Lower leg skin (tissue), 4 donors: ENCODE data around the gene C19orf67. TPM values are rescaled to one million over a fixed set of nuclear protein-coding genes. Genes with fewer than 3 reads are reported as not detected.
"Not testable (repeated sequence)": the region's sequence is repeated elsewhere in the genome, so short reads cannot be mapped to it uniquely, and the experiment has no call there.

Source experiments
- DNase-seq, 2 donors: peaks; one replicate each; pipeline ENCODE4 v3.0.0-alpha.2; 2019; ENCODE audit warnings: low spot score in 2 of 2
- H3K4me3 ChIP-seq: fragments of 200-600 bp; sonication (generic); 2 replicates; pipeline ENCODE4 v1.5.1; 2017; ENCODE audit warnings: mild to moderate bottlenecking, low read depth; ENCODE audit not compliant: poor library complexity, severe bottlenecking
- CTCF ChIP-seq, 3 donors: fragments of 450-650 bp; IDR thresholded peaks; one replicate each; pipeline ENCODE4 v1.5.1; 2016; ENCODE audit warnings: antibody characterized with exemption in 3 of 3, mild to moderate bottlenecking in 3 of 3, moderate library complexity in 2 of 3
- POLR2A ChIP-seq, 2 donors: fragments of 450-650 bp; IDR thresholded peaks; one replicate each; pipeline ENCODE4 v1.6.1; 2016 to 2017; ENCODE audit warnings: antibody characterized with exemption in 2 of 2, mild to moderate bottlenecking in 1 of 2, moderate library complexity in 1 of 2
- WGBS, 2 donors: methylation state at CpG; one replicate each; pipeline ENCODE4 v1.1.5; 2018; 5-methylcytosine and 5-hydroxymethylcytosine counted together
- intact Hi-C: fragments of 100-400 bp; cut with DNase I; formaldehyde crosslinking; loops from one replicate; pipeline ENCODE4 v1.15.0; 2023; ENCODE audit warnings: low total_unique reads
- total RNA-seq, 4 donors: library from RNA; depleted of rRNA; stranded (reverse); fragments of >200 nt; gene quantifications; one replicate each; pipeline ENCODE4 v1.1.0, GENCODE V29; 2016

Gene C19orf67
- total RNA-seq, 4 donors from 2014 or later, result not detected

- H3K4me3 ChIP-seq, result no peak overlapping the region
- 51 to 61% methylated on average over 11 of the region's 11 CpGs for WGBS, 2 donors
- intact Hi-C loops, result loop anchor here (10.0 kb wide), 1 partner anchor 90 kb away; no protein-coding TSS in a partner anchor
- no peak for TF ChIP-seq POLR2A (IDR thresholded peaks at IDR 0.05)
- TF ChIP-seq CTCF (IDR thresholded peaks at IDR 0.05), result no peak
- no peak for DNase-seq
Measured at GRCh38 chr19:14054721-14055120, 30.9 kb downstream of the C19orf67 start.

GRCh38 chr19:14054099-14054498 is 31.5 kb downstream of the C19orf67 start:
- intact Hi-C loops, result loop anchor here (10.0 kb wide), 1 partner anchor 89 kb away; no protein-coding TSS in a partner anchor
- no peak for DNase-seq
- no peak overlapping the region for H3K4me3 ChIP-seq
- 81 to 83% methylated on average over 6 of the region's 6 CpGs for WGBS, 2 donors
- no peak for TF ChIP-seq CTCF (IDR thresholded peaks at IDR 0.05)
- TF ChIP-seq POLR2A (IDR thresholded peaks at IDR 0.05), result no peak

GRCh38 chr19:14053500-14053899 is 32.1 kb downstream of the C19orf67 start:
- H3K4me3 ChIP-seq, result no peak overlapping the region
- TF ChIP-seq CTCF (IDR thresholded peaks at IDR 0.05) (no peak), POLR2A (IDR thresholded peaks at IDR 0.05) (no peak)
- DNase-seq, result no peak
- intact Hi-C loops, result loop anchor here (10.0 kb wide), 1 partner anchor 89 kb away; no protein-coding TSS in a partner anchor
- WGBS, 2 donors, result 84 to 88% methylated on average over 6 to 11 of the region's 11 CpGs

GRCh38 chr19:14053032-14053431 is 32.6 kb downstream of the C19orf67 start:
- intact Hi-C loops, result loop anchor here (10.0 kb wide), 1 partner anchor 88 kb away; no protein-coding TSS in a partner anchor
- DNase-seq, result no peak
- TF ChIP-seq POLR2A (IDR thresholded peaks at IDR 0.05) (no peak), CTCF (IDR thresholded peaks at IDR 0.05) (no peak)
- H3K4me3 ChIP-seq, result no peak overlapping the region
- 92 to 95% methylated on average over 3 of the region's 3 CpGs for WGBS, 2 donors

- TF ChIP-seq CTCF (IDR thresholded peaks at IDR 0.05), result no peak
- no peak for TF ChIP-seq POLR2A (IDR thresholded peaks at IDR 0.05)
- DNase-seq, result no peak
- intact Hi-C loops, result loop anchor here (10.0 kb wide), 1 partner anchor 88 kb away; no protein-coding TSS in a partner anchor
- no peak overlapping the region for H3K4me3 ChIP-seq
- WGBS, 2 donors, result 90 to 93% methylated on average over 6 of the region's 6 CpGs
Measured at GRCh38 chr19:14052470-14052869, 33.1 kb downstream of the C19orf67 start.

GRCh38 chr19:14051980-14052379 is 33.6 kb downstream of the C19orf67 start:
- WGBS, 2 donors, result 60 to 86% methylated on average over 1 to 9 of the region's 9 CpGs
- TF ChIP-seq CTCF (IDR thresholded peaks at IDR 0.05) (no peak), POLR2A (IDR thresholded peaks at IDR 0.05) (no peak)
- H3K4me3 ChIP-seq, result no peak overlapping the region
- intact Hi-C loops, result loop anchor here (10.0 kb wide), 1 partner anchor 87 kb away; no protein-coding TSS in a partner anchor
- DNase-seq, result no peak

- intact Hi-C loops, result loop anchor here (10.0 kb wide), 1 partner anchor 86 kb away; no protein-coding TSS in a partner anchor
- not testable (repeated sequence) for H3K4me3 ChIP-seq, DNase-seq
- 91 to 93% methylated on average over 11 of the region's 11 CpGs for WGBS, 2 donors
Measured at GRCh38 chr19:14050961-14051360, 34.6 kb downstream of the C19orf67 start.
